H1 (cell line): ENCODE measurements around the gene PCDH9. TPM values are rescaled to one million over a fixed set of nuclear protein-coding genes. Genes with fewer than 3 reads are reported as not detected.

Experiments
- CTCF ChIA-PET: fragments of 300-600 bp; sonication (Branson Sonifier 250); formaldehyde crosslinking; loops from one replicate; lab custom pipeline; 2021; ENCODE audit not compliant: partially characterized antibody; lab: Charles Lee
- POLR2A ChIA-PET: fragments of 300-600 bp; sonication (Branson Sonifier 250); formaldehyde crosslinking; loops from one replicate; lab custom pipeline; 2021; ENCODE audit warnings: inconsistent platforms; ENCODE audit not compliant: partially characterized antibody; lab: Charles Lee
- DNase-seq, 2 experiments: peaks; one replicate each; pipeline versions ENCODE4 v3.0.0 to v3.0.0-alpha.2; 2010 to 2022; ENCODE audit warnings: low spot score in 2 of 2, low read depth in 1 of 2, mixed read lengths in 1 of 2
- FAIRE-seq: peaks from 2 replicates; lab custom pipeline; 2011; peaks lifted over from hg19 to GRCh38; lab: Jason Lieb, UNC
- H2AFZ ChIP-seq: 2 replicates; pipeline ENCODE4 v1.8.1; 2012; ENCODE audit warnings: low read length, inconsistent platforms
- H2AK5ac ChIP-seq: 2 replicates; pipeline ENCODE4 v1.6.1; 2013; ENCODE audit warnings: low read depth, low read length
- H2BK120ac ChIP-seq: replicated peaks from 2 replicates; pipeline ENCODE3; 2013; ENCODE audit warnings: low read depth, low read length, inconsistent platforms
- H2BK12ac ChIP-seq: 2 replicates; pipeline ENCODE4 v1.6.1; 2013; ENCODE audit warnings: low read depth, low read length
- H2BK15ac ChIP-seq: 2 replicates; pipeline ENCODE4 v1.6.1; 2013; ENCODE audit warnings: low read length
- H2BK20ac ChIP-seq: 2 replicates; pipeline ENCODE4 v1.6.1; 2013; ENCODE audit warnings: low read length
- H2BK5ac ChIP-seq: 2 replicates; pipeline ENCODE4 v1.6.1; 2013; ENCODE audit warnings: low read depth, low read length
- H3K14ac ChIP-seq: 2 replicates; pipeline ENCODE4 v1.6.1; 2013; ENCODE audit warnings: inconsistent platforms; ENCODE audit not compliant: insufficient read length
- H3K18ac ChIP-seq: 2 replicates; pipeline ENCODE4 v1.6.1; 2013; ENCODE audit warnings: low read length; ENCODE audit errors: extremely low read depth
- H3K23ac ChIP-seq: 2 replicates; pipeline ENCODE4 v1.6.1; 2013; ENCODE audit warnings: inconsistent platforms; ENCODE audit not compliant: insufficient read length
- H3K23me2 ChIP-seq: 2 replicates; pipeline ENCODE4 v1.6.1; 2013; ENCODE audit warnings: low read depth, low read length
- H3K27ac ChIP-seq: 2 replicates; pipeline ENCODE4 v1.6.1; 2011; ENCODE audit warnings: low read depth, low read length, inconsistent platforms
- H3K27me3 ChIP-seq, 4 experiments: replicated peaks in 1 of 4; 1 replicate in 1 of 4; 2 replicates in 3 of 4; pipeline versions ENCODE4 v1.6.1 to v1.8.1; 2011 to 2013; ENCODE audit warnings: low read length in 3 of 4, mild to moderate bottlenecking in 3 of 4, inconsistent platforms in 2 of 4, mixed read lengths in 2 of 4, moderate library complexity in 1 of 4; ENCODE audit not compliant: control insufficient read depth in 3 of 4, insufficient read depth in 3 of 4; ENCODE audit errors: extremely low read depth in 1 of 4
- H3K36me3 ChIP-seq, 4 experiments: 2 replicates each; pipeline versions ENCODE4 v1.6.1 to v1.8.1; 2011 to 2013; ENCODE audit warnings: mild to moderate bottlenecking in 4 of 4, low read length in 3 of 4, moderate library complexity in 2 of 4, control low read depth in 1 of 4, inconsistent platforms in 1 of 4; ENCODE audit not compliant: insufficient read depth in 4 of 4, control insufficient read depth in 2 of 4
- H3K4ac ChIP-seq: replicated peaks from 2 replicates; pipeline ENCODE3; 2013; ENCODE audit warnings: low read length, low read depth, mixed read lengths, inconsistent platforms; ENCODE audit not compliant: insufficient read length
- H3K4me1 ChIP-seq, 4 experiments: replicated peaks in 1 of 4; 1 replicate in 1 of 4; 2 replicates in 3 of 4; pipeline versions ENCODE4 v1.6.1 to v1.8.1; 2011 to 2013; ENCODE audit warnings: low read length in 3 of 4, inconsistent platforms in 2 of 4, mixed read lengths in 1 of 4; ENCODE audit not compliant: insufficient read depth in 4 of 4, control insufficient read depth in 3 of 4
- H3K4me2 ChIP-seq, 2 experiments: 2 replicates each; pipeline versions ENCODE4 v1.6.1 to v1.8.1; 2011 to 2013; ENCODE audit warnings: low read depth in 2 of 2, low read length in 2 of 2, control low read depth in 1 of 2, inconsistent platforms in 1 of 2, mild to moderate bottlenecking in 1 of 2; ENCODE audit not compliant: insufficient read depth in 1 of 2
- H3K4me3 ChIP-seq, 4 experiments: fragments of 200-600, 300-600 bp in 1 of 4; sonication (generic), shearing (Covaris generic), sonication (Bioruptor Twin) in 1 of 4; 2 replicates each; pipeline versions ENCODE4 v1.5.1 to v1.8.1; 2011 to 2016; ENCODE audit warnings: low read length in 4 of 4, low read depth in 3 of 4, control low read depth in 2 of 4, inconsistent platforms in 2 of 4, mild to moderate bottlenecking in 2 of 4, mixed read lengths in 1 of 4, moderate library complexity in 1 of 4; ENCODE audit not compliant: insufficient read depth in 2 of 4; ENCODE audit errors: extremely low read depth in 1 of 4
- H3K56ac ChIP-seq: replicated peaks from 2 replicates; pipeline ENCODE3; 2013; ENCODE audit warnings: low read depth, mild to moderate bottlenecking, mixed read lengths, low read length, inconsistent platforms; ENCODE audit not compliant: insufficient read length
- H3K79me1 ChIP-seq: 2 replicates; pipeline ENCODE4 v1.6.1; 2013; ENCODE audit warnings: low read depth, low read length, control low read depth
- H3K79me2 ChIP-seq, 2 experiments: 2 replicates each; pipeline versions ENCODE4 v1.6.1 to v1.8.1; 2012 to 2013; ENCODE audit warnings: low read length in 2 of 2, mild to moderate bottlenecking in 2 of 2, inconsistent platforms in 1 of 2; ENCODE audit not compliant: insufficient read depth in 2 of 2, control insufficient read depth in 1 of 2
- H3K9ac ChIP-seq, 4 experiments: replicated peaks in 1 of 4; 1 replicate in 1 of 4; 2 replicates in 3 of 4; pipeline versions ENCODE4 v1.6.1 to v1.8.1; 2011 to 2013; ENCODE audit warnings: low read depth in 3 of 4, low read length in 3 of 4, control low read depth in 2 of 4, mild to moderate bottlenecking in 2 of 4, moderate library complexity in 2 of 4, inconsistent platforms in 1 of 4; ENCODE audit errors: extremely low read depth in 1 of 4
- H3K9me3 ChIP-seq, 2 experiments: 2 replicates each; pipeline versions ENCODE4 v1.6.1 to v1.8.1; 2012 to 2013; ENCODE audit warnings: mild to moderate bottlenecking in 2 of 2, moderate library complexity in 2 of 2, control low read depth in 1 of 2, inconsistent platforms in 1 of 2, low read depth in 1 of 2, low read length in 1 of 2, mixed read lengths in 1 of 2; ENCODE audit not compliant: insufficient read depth in 2 of 2
- H4K20me1 ChIP-seq, 2 experiments: replicated peaks in 1 of 2; 2 replicates each; pipeline versions ENCODE3 to v1.8.1; 2011 to 2013; ENCODE audit warnings: inconsistent platforms in 2 of 2, low read length in 2 of 2, mild to moderate bottlenecking in 1 of 2; ENCODE audit not compliant: insufficient read depth in 2 of 2, control insufficient read depth in 1 of 2
- H4K5ac ChIP-seq: 2 replicates; pipeline ENCODE4 v1.6.1; 2013; ENCODE audit warnings: low read length, low read depth, mixed read lengths, inconsistent platforms; ENCODE audit not compliant: insufficient read length
- H4K8ac ChIP-seq: 2 replicates; pipeline ENCODE4 v1.8.0; 2013; ENCODE audit warnings: mild to moderate bottlenecking, moderate library complexity, low read length, inconsistent platforms; ENCODE audit not compliant: insufficient read depth; ENCODE audit errors: extremely low read depth
- H4K91ac ChIP-seq: replicated peaks from 2 replicates; pipeline ENCODE3; 2013; ENCODE audit warnings: low read length, mixed read lengths, inconsistent platforms; ENCODE audit not compliant: insufficient read length
- BACH1 ChIP-seq: IDR thresholded peaks from 2 replicates; pipeline ENCODE4 v1.6.1; 2012; ENCODE audit warnings: low read length, improper control_type of control experiment
- BRCA1 ChIP-seq: IDR thresholded peaks from 2 replicates; pipeline ENCODE4 v1.6.1; 2012; ENCODE audit warnings: low read depth, low read length, improper control_type of control experiment
- CHD2 ChIP-seq: IDR thresholded peaks from 2 replicates; pipeline ENCODE4 v1.6.1; 2012; ENCODE audit warnings: low read length, improper control_type of control experiment
- E2F6 ChIP-seq: IDR thresholded peaks from 2 replicates; pipeline ENCODE4 v1.6.1; 2012; ENCODE audit warnings: inconsistent platforms
- HDAC6 ChIP-seq: IDR thresholded peaks from one replicate; pipeline ENCODE4 v1.7.1; 2012; ENCODE audit warnings: low read depth, mild to moderate bottlenecking, inconsistent platforms, low read length, moderate library complexity
- PHF8 ChIP-seq: fragments of 200-600 bp; sonication (generic); conservative IDR thresholded peaks from 2 replicates; pipeline ENCODE4 v1.7.1; 2012; ENCODE audit warnings: low read depth, mild to moderate bottlenecking, inconsistent platforms, low read length, moderate library complexity
- RNF2 ChIP-seq: fragments of 200-900, 300-1000 bp; sonication (generic); IDR thresholded peaks from 2 replicates; pipeline ENCODE4 v1.7.1; 2016; ENCODE audit warnings: borderline replicate concordance, low read depth, mild to moderate bottlenecking, antibody characterized with exemption, low read length; ENCODE audit not compliant: poor library complexity, severe bottlenecking; ENCODE audit errors: missing control alignments
- RXRA ChIP-seq: IDR thresholded peaks from 2 replicates; pipeline ENCODE4 v1.6.1; 2011; ENCODE audit warnings: low read depth, mild to moderate bottlenecking, low read length, moderate library complexity; ENCODE audit not compliant: insufficient read depth
- SAP30 ChIP-seq: fragments of 300-600 bp; sonication (generic); IDR thresholded peaks from 2 replicates; pipeline ENCODE4 v1.7.1; 2012; ENCODE audit warnings: low read length, moderate library complexity, mild to moderate bottlenecking, inconsistent platforms; ENCODE audit not compliant: insufficient read depth, insufficient replicate concordance
- SIN3A ChIP-seq, 2 experiments: IDR thresholded peaks in 1 of 2; conservative IDR thresholded peaks in 1 of 2; 2 replicates each; pipeline ENCODE4 v1.6.1; 2011 to 2012; ENCODE audit warnings: low read length in 2 of 2, improper control_type of control experiment in 1 of 2, low read depth in 1 of 2, mild to moderate bottlenecking in 1 of 2
- SP4 ChIP-seq: IDR thresholded peaks from 2 replicates; pipeline ENCODE4 v1.6.1; 2012; ENCODE audit warnings: low read length, inconsistent platforms
- SUZ12 ChIP-seq: fragments of 200-600 bp; sonication (generic); IDR thresholded peaks from 2 replicates; pipeline ENCODE4 v1.6.1; 2012; ENCODE audit warnings: mild to moderate bottlenecking, inconsistent platforms, low read length, moderate library complexity, mixed read lengths
- YY1 ChIP-seq: IDR thresholded peaks from 2 replicates; pipeline ENCODE4 v1.6.1; 2011; ENCODE audit warnings: low read depth, mild to moderate bottlenecking, low read length
- ZNF274 ChIP-seq: IDR thresholded peaks from 2 replicates; pipeline ENCODE4 v1.7.0; 2012; ENCODE audit warnings: low read length, borderline replicate concordance; ENCODE audit errors: extremely low read depth
- WGBS, 2 experiments: shearing (Covaris generic) in 1 of 2; methylation state at CpG; one replicate each; pipeline versions ENCODE4 v1.1.6 to v1.1.7; 2013 to 2015; ENCODE audit warnings: low lambda C conversion rate in 2 of 2, mixed read lengths in 2 of 2, inconsistent platforms in 1 of 2, low coverage in 1 of 2, missing lambda C conversion rate in 1 of 2; ENCODE audit not compliant: insufficient replicate concordance in 2 of 2, insufficient coverage in 1 of 2, insufficient read length in 1 of 2; ENCODE audit errors: extremely low coverage in 1 of 2, missing lambda C conversion rate in 1 of 2; 5-methylcytosine and 5-hydroxymethylcytosine counted together
- polyA plus RNA-seq, 7 experiments: library from polyadenylated mRNA; depleted of rRNA in 3 of 7; stranded (reverse) in 5 of 7; unstranded in 2 of 7; fragments of >200 nt in 5 of 7; fragments of 200-250 nt in 2 of 7; gene quantifications; 1 replicate in 5 of 7; 2 replicates in 1 of 7; 4 replicates in 1 of 7; pipeline versions ENCODE4 v1.2.1 to v1.2.3, GENCODE V29; 2011 to 2013; ENCODE audit warnings: missing spikeins in 2 of 7, mixed read lengths in 2 of 7
- total RNA-seq: library from RNA; stranded (reverse); fragmentation: NEBNext Ultra II Directional; extraction: Animal tissue kit (Norgen Biotek cat#: 25700); gene quantifications from 2 replicates; pipeline ENCODE4 v1.2.1, GENCODE V29; 2021

The PCDH9 gene
- total and polyA plus RNA-seq, 2 of the 8 experiments (the other 6 are each of a cell fraction or from before 2014, with no cell fraction given), result 0.12 to 0.60 TPM

GRCh38 chr13:66329988-66330451 is 900.1 kb downstream of the PCDH9 start:
- H3K4ac ChIP-seq, result no peak overlapping the region
- H3K23ac ChIP-seq, result no peak overlapping the region
- no peak overlapping the region for H3K4me3 ChIP-seq
- no peak overlapping the region for H3K18ac ChIP-seq
- H2BK5ac ChIP-seq, result no peak overlapping the region
- H3K27me3 ChIP-seq, result peaks cover 0 to 1% (median 0%) of the 10 kb centered on the region in 4 experiments; a peak in 1 of 7 replicates
- H3K79me2 ChIP-seq, result no peaks in the 10 kb centered on the region
- H4K20me1 ChIP-seq, result no peaks in the 10 kb centered on the region
- H3K9ac ChIP-seq, result no peak overlapping the region
- H3K23me2 ChIP-seq, result no peaks in the 10 kb centered on the region
- H3K9me3 ChIP-seq, result no peaks in the 10 kb centered on the region
- H2BK120ac ChIP-seq, result no peak overlapping the region
- ChIA-PET POLR2A (no interaction called here), CTCF (no interaction called here)
- H2BK20ac ChIP-seq, result no peak overlapping the region
- no peak overlapping the region for H3K27ac ChIP-seq
- FAIRE-seq, result no peak
- H2BK12ac ChIP-seq, result no peak overlapping the region
- H4K91ac ChIP-seq, result no peak overlapping the region
- 89% methylated on average over 1 of the region's 1 CpG; no CpG with 5 or more reads in 1 of the 2 experiments for WGBS, 2 experiments
- no peaks in the 10 kb centered on the region for H3K36me3 ChIP-seq
- no peak overlapping the region for H3K4me2 ChIP-seq
- H3K14ac ChIP-seq, result no peak overlapping the region
- no peaks in the 10 kb centered on the region for H3K79me1 ChIP-seq
- no peak overlapping the region for H2AK5ac ChIP-seq
- H2BK15ac ChIP-seq, result no peak overlapping the region
- no peak overlapping the region for H3K56ac ChIP-seq
- no peaks in the 10 kb centered on the region for H3K4me1 ChIP-seq
- H4K8ac ChIP-seq, result no peak overlapping the region
- no peak overlapping the region for H2AFZ ChIP-seq
- H4K5ac ChIP-seq, result no peak overlapping the region
- DNase-seq, result no peak
- TF ChIP-seq RNF2 (no peak), SP4 (no peak), SIN3A (conservative IDR thresholded peaks at IDR 0.05 in 1 of 2, IDR thresholded peaks at IDR 0.05 in 1 of 2; ENCODE audit: low read depth in 1 of 2, low read length in 2 of 2) (no peak), ZNF274 (no peak), BACH1 (no peak), SUZ12 (no peak), SAP30 (no peak), BRCA1 (no peak), RXRA (no peak), E2F6 (no peak), CHD2 (no peak), HDAC6 (no peak), YY1 (no peak), PHF8 (no peak)
